Effector CD8-positive, alpha-beta T cell (primary cell): ENCODE results near the gene GLUL.
"Not testable (repeated sequence)": the region's sequence is repeated elsewhere in the genome, so short reads cannot be mapped to it uniquely, and the experiment has no call there.

Experiments
- DNase-seq: peaks from one replicate; lab custom pipeline; 2025; lab: John Stamatoyannopoulos, UW

GLUL gene

GRCh38 chr1:182368358-182368757, 23.2 kb downstream of the GLUL start:
- no peak for DNase-seq

- no peak for DNase-seq
These were observed 23.7 kb downstream of the GLUL start for GRCh38 chr1:182367926-182368325.

- DNase-seq = no peak
These were observed 25.0 kb downstream of the GLUL start for GRCh38 chr1:182366596-182366995.

GRCh38 chr1:182359645-182360044, 31.9 kb downstream of the GLUL start:
- no peak for DNase-seq

GRCh38 chr1:182357913-182358312, 33.7 kb downstream of the GLUL start:
- DNase-seq = no peak

- no peak for DNase-seq
These were observed 34.4 kb downstream of the GLUL start for GRCh38 chr1:182357171-182357570.

GRCh38 chr1:182355723-182356098, 35.9 kb downstream of the GLUL start:
- no peak for DNase-seq

- DNase-seq = no peak
These were observed 39.7 kb downstream of the GLUL start for GRCh38 chr1:182351790-182352364.

GRCh38 chr1:182350839-182351238, 40.8 kb downstream of the GLUL start:
- DNase-seq = no peak

GRCh38 chr1:182348961-182349747, 42.4 kb downstream of the GLUL start:
- DNase-seq = no peak

GRCh38 chr1:182347019-182347418, 44.6 kb downstream of the GLUL start:
- DNase-seq = no peak

GRCh38 chr1:182340233-182341058, 51.1 kb downstream of the GLUL start:
- DNase-seq = no peak

- no peak for DNase-seq
These were observed 51.9 kb downstream of the GLUL start for GRCh38 chr1:182339684-182340083.

GRCh38 chr1:182338806-182339370, 52.7 kb downstream of the GLUL start:
- DNase-seq = no peak

GRCh38 chr1:182337736-182338571, 53.6 kb downstream of the GLUL start:
- no peak for DNase-seq

- no peak for DNase-seq
These were observed 55.6 kb downstream of the GLUL start for GRCh38 chr1:182335771-182336566.

GRCh38 chr1:182333071-182333571, 58.5 kb downstream of the GLUL start:
- DNase-seq = not testable (repeated sequence)

GRCh38 chr1:182332261-182333060, 59.1 kb downstream of the GLUL start:
- DNase-seq = no peak
